GM12891 (cell line): ENCODE data around the gene KXD1.

Experiments
- PAX5 ChIP-seq: IDR thresholded peaks from 2 replicates; pipeline ENCODE4 v1.6.1; 2011; ENCODE audit warnings: low read length, moderate library complexity, mild to moderate bottlenecking; ENCODE audit not compliant: insufficient read depth, severe bottlenecking
- POLR2A ChIP-seq: IDR thresholded peaks from 2 replicates; pipeline ENCODE4 v1.6.1; 2011; ENCODE audit warnings: low read depth, low read length, control low read depth
- POLR2AphosphoS5 ChIP-seq: IDR thresholded peaks from 2 replicates; pipeline ENCODE4 v1.6.1; 2011; ENCODE audit warnings: low read depth, low read length, control low read depth
- POU2F2 ChIP-seq: IDR thresholded peaks from 2 replicates; pipeline ENCODE4 v1.6.1; 2011; ENCODE audit warnings: low read depth, mild to moderate bottlenecking, control low read depth, low read length, moderate library complexity
- SPI1 ChIP-seq: IDR thresholded peaks from 2 replicates; pipeline ENCODE4 v1.6.1; 2011; ENCODE audit warnings: low read depth, low read length, control low read depth
- TAF1 ChIP-seq: IDR thresholded peaks from 2 replicates; pipeline ENCODE4 v1.6.1; 2011; ENCODE audit warnings: low read depth, low read length, control low read depth

DNA sequence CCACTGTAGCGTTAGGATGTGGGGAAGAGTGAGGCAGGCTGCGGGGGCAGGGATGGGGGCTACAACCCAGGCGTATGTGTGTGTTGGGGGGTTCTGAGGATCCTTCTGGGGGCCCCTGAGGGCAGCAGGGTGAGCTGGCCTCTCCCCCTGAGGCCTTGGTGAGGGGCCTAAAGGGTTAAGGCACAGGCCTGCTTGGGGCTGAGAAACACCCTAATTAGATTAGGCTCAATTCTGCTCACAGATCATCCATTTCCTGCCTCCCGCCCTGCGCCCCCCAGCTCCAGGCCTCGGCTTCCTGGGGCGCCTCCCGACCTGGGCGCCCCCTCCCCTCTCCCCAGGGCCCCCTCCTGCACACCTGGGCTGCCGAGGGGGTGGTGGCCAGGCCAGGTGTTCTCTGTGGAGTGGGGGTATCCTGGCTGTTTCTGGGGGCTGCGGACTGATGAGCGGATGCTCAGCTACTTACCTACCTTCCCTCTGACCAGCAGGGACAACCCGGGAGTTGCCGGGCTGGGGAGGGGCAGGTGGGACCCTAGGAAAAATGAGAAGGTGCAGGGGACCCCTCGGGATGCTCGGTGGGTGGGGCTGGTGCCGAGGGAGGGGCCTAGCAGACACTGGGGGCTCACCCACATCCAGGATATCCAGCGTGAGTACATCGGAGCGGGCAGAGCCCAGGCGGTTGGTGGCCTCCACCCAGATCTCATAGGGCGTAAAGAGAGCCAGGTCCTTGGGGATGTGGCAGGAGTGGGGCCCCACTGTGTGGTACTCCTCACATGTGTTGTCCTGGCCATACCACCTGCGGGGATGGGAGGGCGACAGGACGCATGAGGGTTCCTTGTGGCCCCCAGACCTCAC is 40.4 kb downstream of the KXD1 start:
- TF ChIP-seq POLR2A (no peak), POLR2AphosphoS5 (no peak), TAF1 (no peak), POU2F2 (no peak), PAX5 (no peak), SPI1 (no peak)
